ENCODE results near the gene PRMT2.
"Not testable (repeated sequence)": the region's sequence is repeated elsewhere in the genome, so short reads cannot be mapped to it uniquely, and the experiment has no call there.

Gene PRMT2

GRCh38 chr21:46668381-46668780 is 32.9 kb downstream of the PRMT2 start:
- no peak for DNase-seq (ENCODE audit: low read depth in 2 of 3, low spot score in 1 of 3)

DNA sequence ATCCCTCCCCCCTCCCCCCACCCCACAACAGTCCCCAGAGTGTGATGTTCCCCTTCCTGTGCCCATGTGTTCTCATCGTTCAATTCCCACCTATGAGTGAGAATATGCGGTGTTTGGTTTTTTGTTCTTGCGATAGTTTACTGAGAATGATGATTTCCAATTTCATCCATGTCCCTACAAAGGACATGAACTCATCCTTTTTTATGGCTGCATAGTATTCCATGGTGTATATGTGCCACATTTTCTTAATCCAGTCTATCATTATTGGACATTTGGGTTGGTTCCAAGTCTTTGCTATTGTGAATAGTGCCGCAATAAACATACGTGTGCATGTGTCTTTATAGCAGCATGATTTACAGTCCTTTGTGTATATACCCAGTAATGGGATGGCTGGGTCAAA is 33.4 kb downstream of the PRMT2 start:
- DNase-seq (ENCODE audit: low read depth in 2 of 3, low spot score in 1 of 3) = not testable (repeated sequence)

- DNase-seq (ENCODE audit: low read depth in 2 of 3, low spot score in 1 of 3) = no peak
Measured at GRCh38 chr21:46674430-46675007, 39.0 kb downstream of the PRMT2 start.

- DNase-seq (ENCODE audit: low read depth in 2 of 3, low spot score in 1 of 3) = no peak
Measured at GRCh38 chr21:46675595-46676280, 40.3 kb downstream of the PRMT2 start.

GRCh38 chr21:46676542-46676941 is 41.1 kb downstream of the PRMT2 start:
- not testable (repeated sequence) for DNase-seq (ENCODE audit: low read depth in 2 of 3, low spot score in 1 of 3)

DNA sequence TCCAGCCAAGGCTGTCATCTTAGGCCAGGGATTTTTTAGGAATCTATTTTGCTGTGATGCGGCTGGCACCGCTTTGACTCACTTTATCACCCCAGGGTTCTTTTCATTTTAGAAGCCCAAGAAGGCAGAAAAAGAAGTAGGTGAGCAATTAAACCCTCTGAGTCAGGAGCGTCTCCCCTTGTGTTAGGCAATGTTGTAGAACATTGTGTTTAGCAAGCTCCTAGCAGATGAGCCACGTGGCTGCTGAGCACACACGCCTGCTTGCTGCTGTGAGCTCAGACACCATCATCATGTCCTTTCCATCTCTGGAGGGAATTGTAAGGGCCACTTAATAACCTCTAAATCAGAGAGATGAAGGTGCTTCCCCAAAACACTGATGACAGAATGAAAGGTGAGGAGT is 46.1 kb downstream of the PRMT2 start:
- not testable (repeated sequence) for DNase-seq (ENCODE audit: low read depth in 2 of 3, low spot score in 1 of 3)

- not testable (repeated sequence) for DNase-seq (ENCODE audit: low read depth in 2 of 3, low spot score in 1 of 3)
Measured at GRCh38 chr21:46698652-46699051, 63.2 kb downstream of the PRMT2 start.

GRCh38 chr21:46699104-46699503 is 63.6 kb downstream of the PRMT2 start:
- DNase-seq (ENCODE audit: low read depth in 2 of 3, low spot score in 1 of 3) = not testable (repeated sequence)
